NCI-H1092 treated with DMSO at 0.1 percent for 48 hours (cell line): Measurements from ENCODE around the gene PLCB1.
"Not testable (repeated sequence)": the region's sequence is repeated elsewhere in the genome, so short reads cannot be mapped to it uniquely, and the experiment has no call there.

Experiments used
- DNase-seq: peaks from one replicate; lab custom pipeline; 2025; lab: John Stamatoyannopoulos, UW

Gene PLCB1

DNA sequence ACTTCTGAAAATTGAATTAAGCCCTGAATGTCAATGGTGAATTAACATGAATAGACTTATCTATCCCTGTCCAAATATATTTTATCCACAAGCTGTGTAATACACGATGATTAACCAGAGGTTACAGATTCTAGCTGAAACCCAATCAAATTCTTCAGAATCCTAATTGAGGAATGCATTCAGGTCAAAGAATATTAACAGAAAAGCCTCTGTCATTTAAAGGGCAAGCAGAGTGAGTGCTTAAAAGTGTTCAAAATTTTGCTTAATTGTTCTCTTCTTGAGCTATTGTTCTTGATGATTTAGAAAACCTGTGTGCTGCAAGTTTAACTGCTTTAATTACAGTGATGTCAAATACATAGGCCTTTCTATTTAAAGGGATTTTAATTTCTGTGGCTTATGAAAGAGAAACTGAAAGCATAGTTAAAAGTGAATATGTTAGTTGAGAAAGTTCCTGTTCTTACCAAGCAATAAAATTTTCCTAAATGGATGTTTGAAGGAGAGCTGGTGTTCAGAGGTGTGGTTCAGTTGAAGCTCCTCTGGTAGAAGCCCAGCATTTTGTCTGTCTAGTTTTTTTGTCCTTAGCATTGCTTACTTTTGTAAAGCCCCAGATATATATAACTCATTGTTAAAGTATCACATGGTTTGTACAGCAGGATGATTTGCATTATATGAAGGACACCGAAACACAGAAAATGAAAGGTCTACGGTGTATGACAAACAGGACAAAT is 470.5 kb downstream of the PLCB1 start:
- no peak for DNase-seq

DNA sequence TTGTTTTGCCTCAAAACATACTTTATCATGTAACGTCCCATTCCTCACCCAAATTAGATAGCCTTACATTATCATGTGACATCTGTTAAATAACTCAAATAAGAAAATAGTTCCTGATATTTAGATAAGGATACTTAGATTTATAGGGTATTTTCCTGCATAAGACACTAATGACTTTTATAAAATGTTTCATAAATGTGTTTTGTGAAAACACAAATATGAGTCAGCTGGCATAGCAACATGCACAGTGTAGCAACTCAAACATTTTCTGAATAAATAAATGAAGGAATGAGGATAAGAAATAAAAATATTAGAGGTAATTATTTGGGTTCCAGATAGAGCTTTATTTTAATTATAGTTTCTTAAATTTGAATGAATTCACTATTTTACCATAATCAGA is 476.4 kb downstream of the PLCB1 start:
- no peak for DNase-seq

DNA sequence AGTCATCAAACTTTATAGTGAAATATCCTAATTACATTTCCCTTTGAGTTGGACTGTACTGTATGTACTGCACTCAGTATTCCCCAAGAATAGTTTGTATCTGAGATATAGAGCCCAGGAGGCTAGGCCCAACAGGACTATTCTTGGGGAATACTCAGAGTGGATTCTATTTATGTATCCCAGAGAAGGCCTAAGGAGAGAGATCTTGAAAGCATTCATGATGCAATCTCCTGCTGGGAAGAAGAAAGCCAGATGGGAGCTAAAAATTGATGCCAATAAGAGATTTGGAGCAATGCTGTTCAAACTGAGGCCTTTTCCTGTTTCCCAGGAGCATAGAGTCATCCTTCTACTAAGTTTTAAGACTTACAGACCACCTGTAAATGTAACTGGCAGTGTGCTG is 484.7 kb downstream of the PLCB1 start:
- DNase-seq, result no peak

DNA sequence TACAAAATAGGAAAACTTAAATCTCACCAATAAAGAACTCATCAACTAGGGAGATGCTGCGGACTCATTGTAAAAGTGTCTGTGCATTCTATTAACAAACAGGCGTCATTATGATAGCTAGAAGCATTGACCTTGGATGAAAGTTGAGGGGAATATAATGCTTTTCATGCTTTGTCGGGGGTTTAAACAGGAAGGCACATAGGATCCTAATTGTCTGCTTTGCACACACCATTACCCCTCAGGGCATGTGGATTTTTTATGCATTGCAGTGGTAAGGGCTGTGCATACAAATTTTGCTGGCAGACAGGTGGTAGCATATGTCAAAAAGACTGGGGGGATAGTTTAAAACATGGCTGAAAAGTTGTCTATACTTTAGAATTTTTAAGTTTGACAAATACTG is 488.9 kb downstream of the PLCB1 start:
- DNase-seq, result no peak

DNA sequence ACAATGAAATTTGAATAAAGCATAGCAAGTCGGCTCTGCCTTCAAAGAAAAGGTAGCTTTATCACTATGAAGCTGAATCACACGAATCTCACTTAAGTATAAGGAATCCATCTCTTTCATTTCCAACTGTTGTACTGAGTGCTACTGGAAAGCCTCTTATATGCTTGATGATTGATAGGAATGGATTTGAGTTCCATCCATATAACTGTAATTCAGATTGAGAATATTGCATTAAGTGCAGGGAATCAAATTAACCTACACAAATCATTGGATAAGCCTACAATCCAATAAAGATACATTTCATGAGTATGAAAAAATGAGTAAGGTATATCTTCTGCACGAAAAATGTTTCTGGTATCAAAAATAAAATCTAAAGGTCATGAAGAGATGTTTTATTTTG is 492.0 kb downstream of the PLCB1 start:
- no peak for DNase-seq

DNA sequence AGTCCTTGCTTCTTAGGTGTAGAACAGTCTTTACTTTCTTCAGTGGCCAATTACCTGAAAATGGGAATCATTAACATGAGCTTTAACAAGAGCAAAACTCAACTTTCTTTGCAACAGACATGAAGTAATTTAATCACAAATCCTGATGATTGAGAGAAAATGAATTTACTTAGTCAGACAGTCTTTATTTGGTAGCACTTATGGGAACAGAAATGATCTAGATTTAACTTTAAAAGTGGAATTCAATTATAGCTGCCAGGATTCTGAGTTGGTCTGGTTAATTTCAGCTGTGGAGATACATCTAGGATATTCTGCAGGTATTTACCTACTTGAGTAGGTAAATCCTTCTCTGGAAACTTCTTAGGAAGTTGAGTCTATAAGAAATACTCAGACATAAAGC is 492.6 kb downstream of the PLCB1 start:
- no peak for DNase-seq

DNA sequence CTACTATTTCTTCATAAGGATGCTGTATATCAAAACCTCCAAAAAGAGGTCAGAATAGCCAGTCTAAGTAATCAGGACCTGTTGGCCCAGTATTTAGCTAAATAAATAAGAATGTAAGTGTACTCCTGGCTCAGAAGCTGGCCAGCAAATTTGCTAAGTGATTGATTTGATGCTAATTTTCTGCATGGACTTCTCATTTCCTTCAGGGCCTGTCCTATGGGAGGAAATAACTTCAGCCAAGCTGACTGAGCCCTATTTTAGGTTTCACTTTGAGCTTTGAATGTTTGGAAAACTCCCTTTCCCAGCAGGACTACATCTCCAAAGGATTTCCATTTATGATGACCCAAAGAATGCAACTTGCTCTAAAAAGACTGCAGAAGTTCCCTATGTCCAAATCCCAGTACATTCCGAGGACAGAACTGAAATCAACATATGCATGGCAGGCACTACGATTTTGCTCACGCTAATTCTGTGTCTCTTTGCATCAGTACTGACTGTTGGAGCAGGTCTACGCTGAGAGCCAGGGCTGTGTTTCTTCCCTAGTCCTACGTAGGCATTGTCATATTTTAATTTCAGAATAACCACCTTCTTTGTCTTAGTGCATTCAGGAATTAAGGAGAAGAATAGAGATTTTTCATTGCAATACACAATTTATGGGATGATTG is 495.4 kb downstream of the PLCB1 start:
- DNase-seq, result no peak

DNA sequence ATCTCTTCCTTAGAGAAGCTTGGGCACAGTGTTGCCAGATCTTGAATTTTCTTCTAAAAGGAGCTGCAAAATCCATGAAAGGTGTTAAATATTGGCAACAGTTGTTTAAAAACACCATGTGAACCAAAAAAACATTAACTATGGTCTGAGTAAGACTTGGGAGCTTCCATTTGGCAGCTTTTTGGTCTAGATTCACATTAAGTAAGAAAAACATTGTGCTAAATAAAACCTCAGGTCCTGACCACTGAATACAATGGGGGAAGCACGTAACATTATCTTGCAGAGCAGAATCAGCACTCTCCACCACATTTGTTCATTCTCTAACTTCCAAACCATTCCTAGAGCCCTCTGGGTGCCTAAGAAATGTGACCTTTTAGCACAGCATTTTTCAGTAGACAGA is 499.2 kb downstream of the PLCB1 start:
- DNase-seq, result no peak

DNA sequence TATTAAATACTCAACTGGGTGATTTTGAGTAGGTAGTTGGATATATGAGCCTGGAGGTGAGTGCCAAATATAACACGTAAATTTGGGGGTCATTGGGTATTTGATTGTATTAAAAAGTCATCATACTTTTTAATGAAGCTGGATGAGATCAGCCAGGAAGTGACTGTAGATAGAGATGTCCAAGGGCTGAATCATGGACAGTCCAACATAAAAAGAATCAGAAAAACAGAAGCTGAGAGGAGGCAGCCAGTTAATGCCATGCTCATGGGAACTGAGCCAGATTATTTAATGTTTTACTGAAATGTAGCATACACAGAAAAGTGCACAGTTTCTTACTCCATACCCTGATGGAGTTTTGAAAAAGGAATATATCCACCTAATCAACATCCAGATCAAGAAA is 501.3 kb downstream of the PLCB1 start:
- no peak for DNase-seq

DNA sequence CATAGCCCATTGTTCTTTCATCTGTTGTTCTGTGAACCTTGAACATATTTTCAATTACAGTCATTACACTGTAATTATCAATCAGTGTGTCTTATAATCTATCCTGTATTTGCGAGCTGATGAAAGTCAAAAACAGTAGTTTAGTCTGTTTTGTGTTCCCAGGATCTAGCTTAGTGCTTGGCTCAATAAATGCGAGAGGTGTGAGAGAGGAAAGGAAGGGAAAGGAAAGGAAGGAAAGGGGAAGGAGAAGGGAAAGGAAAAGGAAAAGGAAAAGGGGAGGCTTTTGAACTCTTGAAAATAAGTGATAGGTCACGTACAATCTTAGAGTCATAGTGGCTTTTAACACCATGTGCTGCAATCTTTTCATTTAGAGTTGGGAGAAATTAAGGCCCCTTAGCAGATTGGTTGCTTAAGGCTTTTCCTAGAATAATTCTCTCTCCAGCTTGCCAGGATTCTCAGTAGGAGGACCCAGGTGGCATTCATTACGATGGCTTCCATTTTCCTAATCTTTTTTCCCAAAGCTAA is 503.0 kb downstream of the PLCB1 start:
- DNase-seq, result no peak

DNA sequence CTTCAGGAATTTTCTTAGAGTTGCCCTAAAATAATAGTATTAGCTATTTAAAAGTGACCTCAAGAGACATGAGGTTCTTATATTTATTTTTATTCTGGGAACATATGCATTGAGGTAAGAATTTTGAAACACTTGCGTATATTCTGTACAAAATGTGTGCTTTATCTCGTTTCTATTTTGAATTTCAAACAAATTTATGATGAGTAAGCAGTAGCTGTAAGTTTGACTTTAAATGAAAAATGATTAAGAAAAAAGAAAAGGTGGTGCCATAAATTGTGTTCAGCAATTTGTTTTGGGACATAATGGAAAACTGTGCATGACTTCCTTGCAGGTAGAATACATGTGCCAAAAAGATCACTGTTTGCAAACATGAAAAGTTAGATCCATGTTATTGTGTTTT is 503.8 kb downstream of the PLCB1 start:
- DNase-seq, result no peak

DNA sequence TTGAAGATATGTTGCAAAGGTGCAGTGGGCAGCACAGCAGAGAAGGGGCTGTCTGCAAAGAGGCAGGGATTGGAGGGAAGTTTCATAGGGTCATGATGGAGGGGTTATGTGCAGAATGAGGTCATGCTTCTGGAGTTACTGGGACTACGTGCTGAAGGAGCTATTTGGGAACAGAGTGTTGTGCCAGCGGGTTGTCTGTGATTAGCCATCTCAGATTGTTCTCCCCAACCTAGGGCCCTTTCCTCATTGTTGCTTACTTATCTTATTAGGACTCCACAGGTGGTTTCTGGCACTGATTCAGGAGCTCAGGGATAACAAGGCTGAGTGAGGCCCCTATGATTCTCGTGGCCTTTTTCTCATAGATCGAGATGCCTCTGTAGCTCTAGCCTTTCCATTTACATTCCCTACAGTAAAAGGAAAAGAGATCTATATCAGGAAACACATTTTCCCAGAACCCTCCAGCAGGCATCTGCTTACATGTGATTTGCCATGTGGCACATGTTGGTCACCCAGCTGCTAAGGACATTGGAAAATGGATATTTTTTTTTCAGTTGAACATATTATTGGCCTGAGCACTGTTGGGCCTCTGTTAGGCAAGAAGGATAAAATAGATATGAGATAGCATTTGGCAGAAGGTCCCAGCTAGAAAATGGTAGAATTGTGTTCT is 507.2 kb downstream of the PLCB1 start:
- DNase-seq, result no peak

DNA sequence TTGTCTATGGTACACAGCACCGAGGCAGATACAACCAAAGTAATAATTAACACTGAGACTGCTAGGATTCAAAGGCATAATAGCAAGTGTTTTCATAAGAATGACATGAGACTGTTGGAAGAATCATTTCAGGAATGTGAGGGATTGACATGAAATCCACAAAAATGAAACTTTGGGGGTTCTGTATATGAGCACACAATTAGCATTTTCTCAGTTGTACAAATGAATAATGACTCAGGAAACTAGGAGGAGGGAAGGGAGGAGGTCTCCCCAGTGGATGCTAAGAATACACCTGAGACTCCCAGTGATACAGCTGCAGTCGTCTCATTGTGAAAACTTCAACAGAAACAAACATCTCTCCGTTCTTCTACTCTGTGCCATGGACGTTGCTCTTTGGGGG is 508.4 kb downstream of the PLCB1 start:
- no peak for DNase-seq

DNA sequence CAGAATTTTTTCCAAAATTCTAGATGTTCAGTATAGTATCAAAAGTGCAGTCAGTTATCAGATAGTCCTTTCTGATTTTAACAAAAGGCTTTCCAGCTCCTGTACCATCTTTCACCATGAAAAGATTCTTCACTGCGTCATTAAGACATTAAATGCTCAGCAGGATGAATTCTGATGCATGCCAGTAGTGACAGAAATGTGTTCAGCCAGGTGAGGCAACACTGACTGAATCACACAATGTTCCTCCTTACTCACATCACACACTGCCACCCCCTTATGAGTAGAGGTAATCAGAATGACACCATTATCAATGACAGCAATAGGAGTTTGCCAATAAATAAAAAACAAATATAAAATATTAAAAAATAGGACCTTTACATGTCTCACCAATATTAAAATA is 510.2 kb downstream of the PLCB1 start:
- no peak for DNase-seq

DNA sequence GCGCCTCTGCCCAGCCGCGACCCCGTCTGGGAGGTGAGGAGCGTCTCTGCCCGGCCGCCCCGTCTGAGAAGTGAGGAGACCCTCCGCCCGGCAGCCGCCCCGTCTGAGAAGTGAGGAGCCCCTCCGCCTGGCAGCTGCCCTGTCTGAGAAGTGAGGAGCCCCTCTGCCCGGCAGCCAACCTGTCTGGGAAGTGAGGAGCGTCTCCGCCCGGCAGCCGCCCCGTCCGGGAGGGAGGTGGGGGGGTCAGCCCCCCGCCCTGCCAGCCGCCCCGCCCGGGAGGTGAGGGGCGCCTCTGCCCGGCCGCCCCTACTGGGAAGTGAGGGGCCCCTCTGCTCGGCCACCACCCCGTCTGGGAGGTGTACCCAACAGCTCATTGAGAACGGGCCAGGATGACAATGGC is 512.4 kb downstream of the PLCB1 start:
- DNase-seq, result not testable (repeated sequence)

DNA sequence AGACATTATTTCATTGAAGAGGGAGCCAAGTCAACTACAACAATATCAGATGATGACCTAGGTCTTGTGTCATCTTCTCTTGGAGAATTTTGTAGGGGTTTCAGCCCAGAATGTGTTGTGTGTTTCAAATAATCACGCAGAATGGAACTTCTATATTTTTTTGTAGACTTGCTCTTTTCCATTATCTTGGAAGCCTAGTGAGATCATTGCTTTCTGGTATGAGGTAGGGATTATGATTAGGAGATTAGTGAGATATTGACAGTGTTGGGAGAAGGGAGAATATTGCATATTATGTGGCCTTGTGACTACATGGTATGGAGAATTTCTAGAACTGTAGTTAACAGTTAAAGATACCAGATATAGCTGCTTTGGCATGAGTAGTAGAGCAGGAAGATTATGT is 513.3 kb downstream of the PLCB1 start:
- no peak for DNase-seq

DNA sequence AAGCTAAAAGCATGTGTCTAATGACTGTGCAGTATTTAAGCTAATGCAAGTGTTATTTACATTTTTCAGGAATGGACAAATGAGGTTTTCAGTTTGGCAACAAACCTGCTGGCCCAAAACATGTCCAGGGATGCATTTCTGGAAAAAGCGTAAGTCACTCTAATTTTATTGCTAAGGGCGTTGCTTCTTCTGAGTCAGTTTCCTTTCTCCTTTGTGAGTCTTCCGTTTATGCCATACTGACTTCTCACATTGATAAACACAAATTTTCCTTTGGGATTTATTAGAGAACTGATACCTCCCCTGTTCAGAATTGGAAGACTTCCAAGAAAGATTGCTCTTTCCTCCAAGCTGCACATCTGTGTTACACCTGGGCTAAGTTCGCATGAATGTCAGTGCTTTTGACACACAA is 514.0 kb downstream of the PLCB1 start:
- no peak for DNase-seq

DNA sequence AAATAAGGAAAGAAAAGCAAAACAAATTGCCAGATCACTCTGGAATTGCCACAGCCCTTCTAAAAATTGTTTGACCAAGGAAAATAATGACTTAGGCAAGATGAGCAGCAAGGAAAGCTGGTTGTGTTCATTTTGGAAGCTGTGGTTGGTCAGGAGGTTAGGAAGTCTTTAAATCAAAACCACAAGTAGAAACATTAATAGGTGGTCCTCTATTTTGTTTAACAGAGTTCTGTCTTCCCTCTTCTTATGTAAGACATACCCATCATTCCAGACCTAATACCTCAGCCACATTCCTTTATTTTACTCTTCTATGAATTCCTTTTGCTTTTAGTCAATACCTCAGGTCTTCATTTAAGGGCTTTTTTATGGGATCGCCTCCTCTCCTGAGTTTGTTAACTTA is 514.6 kb downstream of the PLCB1 start:
- DNase-seq, result no peak

DNA sequence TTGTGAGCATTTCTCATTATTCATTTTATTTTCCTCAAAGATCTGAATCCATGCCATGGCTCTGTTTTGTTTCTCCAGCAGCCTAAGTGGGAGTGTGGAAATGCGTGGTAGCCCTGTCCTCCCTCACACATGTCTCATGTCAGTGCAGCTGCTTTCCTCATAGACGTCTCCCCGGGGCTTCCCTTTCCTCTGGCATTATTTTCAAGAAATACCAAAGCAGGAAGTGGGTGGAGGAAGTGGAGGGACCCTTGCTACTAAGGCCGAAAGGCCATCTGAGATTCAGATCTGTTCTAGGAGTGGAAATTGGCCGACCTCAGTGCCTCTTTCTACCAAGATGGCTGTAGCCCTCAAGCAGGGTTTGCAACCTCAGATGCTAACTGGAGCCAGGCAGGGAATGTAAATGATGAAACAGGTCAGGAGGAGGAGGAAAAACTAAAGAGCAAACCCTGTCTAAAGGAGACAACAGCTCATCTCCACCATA is 515.9 kb downstream of the PLCB1 start:
- DNase-seq, result no peak

DNA sequence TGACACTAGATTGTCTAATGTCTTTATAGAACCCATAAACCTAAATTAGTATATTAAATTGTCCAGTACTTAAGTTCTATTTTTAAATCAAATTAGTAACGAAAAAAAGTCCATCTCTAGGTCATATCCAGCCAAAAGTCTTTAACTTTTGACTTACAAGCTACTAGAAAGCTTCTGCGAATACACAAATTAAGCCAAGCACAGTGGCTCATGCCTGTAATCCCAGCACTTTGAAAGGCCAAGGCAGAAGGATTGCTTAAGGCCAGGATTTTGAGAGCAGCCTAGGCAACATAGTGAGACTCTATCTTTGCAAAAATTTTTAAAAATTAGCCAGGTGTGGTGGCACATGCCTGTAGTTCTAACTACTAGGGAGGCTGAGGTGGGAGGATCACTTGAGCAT is 516.4 kb downstream of the PLCB1 start:
- DNase-seq, result no peak

DNA sequence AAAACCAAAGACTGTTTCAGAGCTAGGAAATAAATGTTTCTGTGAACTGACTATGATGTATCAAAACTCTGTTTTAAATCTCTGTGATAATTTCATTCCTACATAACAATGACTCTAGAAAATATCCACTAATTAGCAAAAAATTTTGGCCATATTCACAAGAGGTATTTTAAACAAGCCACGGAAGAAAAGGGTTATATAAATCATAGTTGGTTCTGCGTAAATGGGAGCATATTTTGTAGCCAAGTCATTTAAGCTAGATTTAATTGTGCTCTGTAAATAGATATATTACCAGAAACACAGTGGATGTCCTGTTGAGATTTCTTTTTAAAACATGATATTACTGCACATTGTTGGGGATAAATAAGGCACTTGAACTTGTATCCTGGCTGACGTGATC is 520.3 kb downstream of the PLCB1 start:
- DNase-seq, result no peak

DNA sequence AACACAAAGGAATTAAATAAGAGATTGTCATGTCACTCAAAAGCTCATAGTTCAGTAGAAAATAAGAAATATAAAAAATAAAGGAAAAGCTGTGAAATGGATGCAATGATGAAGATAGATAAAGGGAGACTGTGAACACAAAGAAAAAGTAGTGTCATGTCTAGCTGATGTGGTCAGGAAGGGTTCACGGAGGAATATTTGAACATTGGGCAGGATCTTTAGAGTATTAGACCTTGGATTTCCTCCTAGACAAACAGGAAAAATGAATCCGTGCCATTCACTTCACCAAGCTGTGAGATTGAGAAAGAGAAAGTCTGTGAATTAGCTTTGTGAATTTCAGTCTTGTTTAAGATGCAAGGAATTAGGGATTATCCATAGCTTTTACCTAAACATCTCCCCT is 522.4 kb downstream of the PLCB1 start:
- DNase-seq, result no peak

DNA sequence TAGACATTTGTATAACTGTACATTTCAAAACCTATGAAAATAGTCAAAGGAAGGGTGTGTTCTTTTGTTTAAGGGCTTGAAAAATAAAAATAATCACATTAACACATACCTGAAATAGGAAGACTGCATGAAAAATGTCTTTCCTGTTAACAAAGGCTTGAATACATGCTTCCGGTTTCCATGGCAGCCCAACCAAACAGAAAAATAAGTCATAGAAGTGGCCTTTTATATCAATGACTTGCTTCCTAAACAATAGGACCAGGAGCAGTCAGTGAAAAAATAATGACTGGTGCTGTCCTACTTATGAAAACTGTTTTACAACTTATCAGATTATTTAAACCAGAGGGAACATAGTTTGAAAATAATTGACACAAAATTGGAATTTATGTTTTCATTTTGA is 524.3 kb downstream of the PLCB1 start:
- DNase-seq, result no peak
